ENCODE measurements around the gene CBX5. TPM values are rescaled to one million over a fixed set of nuclear protein-coding genes. Genes with fewer than 3 reads are reported as not detected.

CBX5 gene
- total and polyA plus RNA-seq, 9 of the 15 experiments (the other 6 are each of a cell fraction or from before 2014, with no cell fraction given): 32.6 to 102 (median 59.2) TPM

GRCh38 chr12:54286042-54287030, 6.4 kb upstream of the CBX5 start (continued):
- TF ChIP-seq PRDM10 (IDR thresholded peaks at IDR 0.05; ENCODE audit: partially characterized antibody): peak; percentile 56
- no peak for TF ChIP-seq TGIF2 (CRISPR knock-in tag; IDR thresholded peaks at IDR 0.05)
- no peak for TF ChIP-seq FOS (IDR thresholded peaks at IDR 0.05; ENCODE audit: extremely low read depth, insufficient read length)
- no peak for TF ChIP-seq FOXO4 (CRISPR knock-in tag; IDR thresholded peaks at IDR 0.05)
- no peak for TF ChIP-seq ZNF431 (CRISPR knock-in tag; IDR thresholded peaks at IDR 0.05)
- TF ChIP-seq, protein P1, sequence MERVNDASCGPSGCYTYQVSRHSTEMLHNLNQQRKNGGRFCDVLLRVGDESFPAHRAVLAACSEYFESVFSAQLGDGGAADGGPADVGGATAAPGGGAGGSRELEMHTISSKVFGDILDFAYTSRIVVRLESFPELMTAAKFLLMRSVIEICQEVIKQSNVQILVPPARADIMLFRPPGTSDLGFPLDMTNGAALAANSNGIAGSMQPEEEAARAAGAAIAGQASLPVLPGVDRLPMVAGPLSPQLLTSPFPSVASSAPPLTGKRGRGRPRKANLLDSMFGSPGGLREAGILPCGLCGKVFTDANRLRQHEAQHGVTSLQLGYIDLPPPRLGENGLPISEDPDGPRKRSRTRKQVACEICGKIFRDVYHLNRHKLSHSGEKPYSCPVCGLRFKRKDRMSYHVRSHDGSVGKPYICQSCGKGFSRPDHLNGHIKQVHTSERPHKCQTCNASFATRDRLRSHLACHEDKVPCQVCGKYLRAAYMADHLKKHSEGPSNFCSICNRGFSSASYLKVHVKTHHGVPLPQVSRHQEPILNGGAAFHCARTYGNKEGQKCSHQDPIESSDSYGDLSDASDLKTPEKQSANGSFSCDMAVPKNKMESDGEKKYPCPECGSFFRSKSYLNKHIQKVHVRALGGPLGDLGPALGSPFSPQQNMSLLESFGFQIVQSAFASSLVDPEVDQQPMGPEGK (CRISPR knock-in tag; IDR thresholded peaks at IDR 0.05; ENCODE audit: borderline replicate concordance): 0 out of 2 replicates have a peak, but pooled peaks have one; percentile 65
- TF ChIP-seq ZNF347 (CRISPR knock-in tag; IDR thresholded peaks at IDR 0.05; ENCODE audit: low read depth): no peak
- no peak for TF ChIP-seq HOXB6 (CRISPR knock-in tag; IDR thresholded peaks at IDR 0.05; ENCODE audit: borderline replicate concordance)
- no peak for TF ChIP-seq BCOR (IDR thresholded peaks at IDR 0.05)
- TF ChIP-seq POLR2AphosphoS5 (IDR thresholded peaks at IDR 0.05; ENCODE audit: control insufficient read depth, insufficient read depth, low read depth, low read length): peak; percentile 88
- TF ChIP-seq ZBTB33 (CRISPR knock-in tag; IDR thresholded peaks at IDR 0.05): no peak
- TF ChIP-seq NR2C1 (IDR thresholded peaks at IDR 0.05): no peak
- no peak for TF ChIP-seq NR2C1 (tag; IDR thresholded peaks at IDR 0.05)
- no peak for TF ChIP-seq PTRF (tag; IDR thresholded peaks at IDR 0.05)
- 0 out of 2 replicates have a peak, but pooled peaks have one; percentile 27 for TF ChIP-seq ZNF696 (CRISPR knock-in tag; conservative IDR thresholded peaks at IDR 0.05)
- no peak for TF ChIP-seq HMG20A (CRISPR knock-in tag; conservative IDR thresholded peaks at IDR 0.05)
